ENCODE measurements around the gene FNDC1.

DNA sequence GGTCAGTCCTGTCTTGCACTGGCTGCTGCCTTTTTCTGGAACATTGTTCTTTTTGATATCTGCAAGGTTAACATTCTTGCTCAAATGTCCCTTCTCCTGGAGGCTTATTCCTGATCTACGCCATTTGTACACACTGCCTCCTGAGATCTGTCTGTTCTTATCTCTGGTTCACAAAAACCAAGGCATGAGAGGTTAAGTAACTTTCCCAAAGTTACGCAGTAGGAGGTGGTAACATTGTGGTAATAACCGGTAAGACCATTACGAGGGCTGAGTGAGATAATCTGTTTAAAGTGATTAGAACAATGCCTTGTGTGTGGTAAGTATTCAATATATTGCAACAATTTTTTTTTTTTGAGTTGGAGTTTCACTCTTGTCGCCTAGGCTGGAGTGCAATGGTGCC, 132.1 kb downstream of the FNDC1 start:
- TF ChIP-seq POLR2A (IDR thresholded peaks at IDR 0.05; ENCODE audit: low read length): no peak
- TF ChIP-seq GATA1 (IDR thresholded peaks at IDR 0.05; ENCODE audit: low read depth, low read length): no peak

Measured in erythroblast (primary cell).